Measurements from ENCODE around the gene SGCD.

Gene SGCD

GRCh38 chr5:156778139-156778706 is 451.3 kb downstream of the SGCD start:
- Histone ChIP-seq H3K4me3 (ENCODE audit: low read length) (no peak overlapping the region), H3K27ac (ENCODE audit: low read length) (no peak overlapping the region), H3K4me2 (ENCODE audit: low read length) (no peak overlapping the region), H3K27me3 (ENCODE audit: low read depth, low read length) (no peaks in the 10 kb centered on the region), H3K4me1 (ENCODE audit: low read length) (no peaks in the 10 kb centered on the region), H3K79me2 (ENCODE audit: low read length) (no peaks in the 10 kb centered on the region), H2AFZ (ENCODE audit: low read depth, low read length) (no peak overlapping the region), H4K20me1 (ENCODE audit: insufficient read depth, low read length) (no peaks in the 10 kb centered on the region), H3K36me3 (replicated peaks; ENCODE audit: low read depth, low read length) (no peaks in the 10 kb centered on the region), H3K9me3 (ENCODE audit: insufficient read depth, low read length) (no peaks in the 10 kb centered on the region), H3K9ac (ENCODE audit: low read length) (no peak overlapping the region)
- TF ChIP-seq, protein P1, sequence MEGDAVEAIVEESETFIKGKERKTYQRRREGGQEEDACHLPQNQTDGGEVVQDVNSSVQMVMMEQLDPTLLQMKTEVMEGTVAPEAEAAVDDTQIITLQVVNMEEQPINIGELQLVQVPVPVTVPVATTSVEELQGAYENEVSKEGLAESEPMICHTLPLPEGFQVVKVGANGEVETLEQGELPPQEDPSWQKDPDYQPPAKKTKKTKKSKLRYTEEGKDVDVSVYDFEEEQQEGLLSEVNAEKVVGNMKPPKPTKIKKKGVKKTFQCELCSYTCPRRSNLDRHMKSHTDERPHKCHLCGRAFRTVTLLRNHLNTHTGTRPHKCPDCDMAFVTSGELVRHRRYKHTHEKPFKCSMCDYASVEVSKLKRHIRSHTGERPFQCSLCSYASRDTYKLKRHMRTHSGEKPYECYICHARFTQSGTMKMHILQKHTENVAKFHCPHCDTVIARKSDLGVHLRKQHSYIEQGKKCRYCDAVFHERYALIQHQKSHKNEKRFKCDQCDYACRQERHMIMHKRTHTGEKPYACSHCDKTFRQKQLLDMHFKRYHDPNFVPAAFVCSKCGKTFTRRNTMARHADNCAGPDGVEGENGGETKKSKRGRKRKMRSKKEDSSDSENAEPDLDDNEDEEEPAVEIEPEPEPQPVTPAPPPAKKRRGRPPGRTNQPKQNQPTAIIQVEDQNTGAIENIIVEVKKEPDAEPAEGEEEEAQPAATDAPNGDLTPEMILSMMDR (IDR thresholded peaks at IDR 0.05; ENCODE audit: low read depth, low read length), result no peak
- no peak for TF ChIP-seq EZH2phosphoT487 (IDR thresholded peaks at IDR 0.05; ENCODE audit: low read depth)

DNA sequence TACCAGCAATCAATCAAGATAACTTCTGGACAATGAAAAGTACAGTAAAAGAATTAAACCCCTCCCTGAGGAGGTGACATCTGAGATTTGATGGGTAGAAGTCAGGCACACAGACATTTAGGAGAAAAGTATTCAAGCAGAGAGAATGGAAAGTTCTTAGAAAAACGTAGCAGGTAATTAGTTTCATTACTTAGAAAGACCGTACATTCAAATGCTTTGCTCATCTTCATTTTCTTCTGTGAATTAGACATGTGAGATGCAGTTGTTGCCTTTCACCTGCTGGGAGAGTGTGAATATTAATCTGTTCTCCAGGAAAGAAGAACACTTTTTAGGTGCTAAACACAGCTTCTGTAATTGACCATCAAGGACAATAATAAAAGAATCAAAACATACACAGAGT is 451.8 kb downstream of the SGCD start:
- no peaks in the 10 kb centered on the region for H3K9me3 ChIP-seq (ENCODE audit: insufficient read depth, low read length)
- TF ChIP-seq, protein P1 (IDR thresholded peaks at IDR 0.05; ENCODE audit: low read depth, low read length), result no peak
- no peak for TF ChIP-seq EZH2phosphoT487 (IDR thresholded peaks at IDR 0.05; ENCODE audit: low read depth)
- no peak overlapping the region for H2AFZ ChIP-seq (ENCODE audit: low read depth, low read length)
- no peak overlapping the region for H3K27ac ChIP-seq (ENCODE audit: low read length)
- no peaks in the 10 kb centered on the region for H3K4me1 ChIP-seq (ENCODE audit: low read length)
- H3K9ac ChIP-seq (ENCODE audit: low read length), result no peak overlapping the region
- no peaks in the 10 kb centered on the region for H4K20me1 ChIP-seq (ENCODE audit: insufficient read depth, low read length)
- no peaks in the 10 kb centered on the region for H3K79me2 ChIP-seq (ENCODE audit: low read length)
- no peaks in the 10 kb centered on the region for H3K27me3 ChIP-seq (ENCODE audit: low read depth, low read length)
- no peak overlapping the region for H3K4me2 ChIP-seq (ENCODE audit: low read length)
- H3K4me3 ChIP-seq (ENCODE audit: low read length), result no peak overlapping the region
- no peaks in the 10 kb centered on the region for H3K36me3 ChIP-seq (replicated peaks; ENCODE audit: low read depth, low read length)

- H4K20me1 ChIP-seq (ENCODE audit: insufficient read depth, low read length), result no peaks in the 10 kb centered on the region
- no peaks in the 10 kb centered on the region for H3K36me3 ChIP-seq (replicated peaks; ENCODE audit: low read depth, low read length)
- no peaks in the 10 kb centered on the region for H3K4me1 ChIP-seq (ENCODE audit: low read length)
- TF ChIP-seq, protein P1 (IDR thresholded peaks at IDR 0.05; ENCODE audit: low read depth, low read length), result no peak
- TF ChIP-seq EZH2phosphoT487 (IDR thresholded peaks at IDR 0.05; ENCODE audit: low read depth), result no peak
- H3K27me3 ChIP-seq (ENCODE audit: low read depth, low read length), result no peaks in the 10 kb centered on the region
- no peak overlapping the region for H2AFZ ChIP-seq (ENCODE audit: low read depth, low read length)
- H3K27ac ChIP-seq (ENCODE audit: low read length), result no peak overlapping the region
- no peak overlapping the region for H3K9ac ChIP-seq (ENCODE audit: low read length)
- H3K79me2 ChIP-seq (ENCODE audit: low read length), result no peaks in the 10 kb centered on the region
- no peak overlapping the region for H3K4me3 ChIP-seq (ENCODE audit: low read length)
- H3K4me2 ChIP-seq (ENCODE audit: low read length), result no peak overlapping the region
- no peaks in the 10 kb centered on the region for H3K9me3 ChIP-seq (ENCODE audit: insufficient read depth, low read length)
Measured at GRCh38 chr5:156779436-156779835, 452.5 kb downstream of the SGCD start.

DNA sequence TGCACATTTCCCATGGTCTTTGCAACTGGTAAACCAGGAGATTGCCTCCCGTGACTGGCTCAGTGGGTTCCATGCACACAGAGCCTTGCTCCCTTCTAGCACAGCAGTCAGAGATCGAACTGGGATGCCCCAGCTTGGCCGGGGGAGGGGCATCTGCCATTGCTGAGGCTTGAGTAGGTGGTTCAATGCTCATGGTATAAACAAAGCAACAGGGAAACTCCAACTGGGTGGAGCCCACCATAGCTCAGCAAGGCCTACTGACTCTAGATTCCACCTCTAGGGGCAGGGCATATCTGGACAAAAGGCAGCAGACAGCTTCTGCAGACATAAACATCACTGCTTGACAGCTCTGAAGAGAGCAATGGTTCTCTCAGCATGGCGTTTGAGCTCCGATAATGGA is 456.1 kb downstream of the SGCD start:
- H3K27ac ChIP-seq (ENCODE audit: low read length), result no peak overlapping the region
- H3K36me3 ChIP-seq (replicated peaks; ENCODE audit: low read depth, low read length), result no peaks in the 10 kb centered on the region
- H3K4me1 ChIP-seq (ENCODE audit: low read length), result no peaks in the 10 kb centered on the region
- H3K4me3 ChIP-seq (ENCODE audit: low read length), result no peak overlapping the region
- H3K79me2 ChIP-seq (ENCODE audit: low read length), result no peaks in the 10 kb centered on the region
- no peak overlapping the region for H2AFZ ChIP-seq (ENCODE audit: low read depth, low read length)
- no peak overlapping the region for H3K4me2 ChIP-seq (ENCODE audit: low read length)
- no peak for TF ChIP-seq EZH2phosphoT487 (IDR thresholded peaks at IDR 0.05; ENCODE audit: low read depth)
- TF ChIP-seq, protein P1 (IDR thresholded peaks at IDR 0.05; ENCODE audit: low read depth, low read length), result no peak
- H4K20me1 ChIP-seq (ENCODE audit: insufficient read depth, low read length), result no peaks in the 10 kb centered on the region
- no peaks in the 10 kb centered on the region for H3K27me3 ChIP-seq (ENCODE audit: low read depth, low read length)
- H3K9me3 ChIP-seq (ENCODE audit: insufficient read depth, low read length), result no peaks in the 10 kb centered on the region
- H3K9ac ChIP-seq (ENCODE audit: low read length), result no peak overlapping the region
